MM.1S (cell line): Measurements from ENCODE around the gene GNMT.

Experiments used
- DNase-seq: peaks from one replicate; pipeline ENCODE4 v3.0.0-alpha.2; 2015
- H2AFZ ChIP-seq: fragments of 300-600 bp; sonication (generic); 2 replicates; pipeline ENCODE4 v1.6.0; 2016; ENCODE audit warnings: antibody characterized with exemption, low read length
- H3F3A ChIP-seq: fragments of 300-600 bp; sonication (generic); 2 replicates; pipeline ENCODE4 v1.6.1; 2016; ENCODE audit warnings: mild to moderate bottlenecking, antibody characterized with exemption, low read length, moderate library complexity, mixed read lengths; ENCODE audit not compliant: insufficient read depth
- H3K27ac ChIP-seq: fragments of 300-600 bp; sonication (generic); 2 replicates; pipeline ENCODE4 v1.5.1; 2016; ENCODE audit warnings: mild to moderate bottlenecking, low read length
- H3K27me3 ChIP-seq: fragments of 300-600 bp; sonication (generic); replicated peaks from 2 replicates; pipeline ENCODE4 v1.6.0; 2016; ENCODE audit warnings: low read length; ENCODE audit not compliant: insufficient read depth
- H3K36me3 ChIP-seq: fragments of 300-600 bp; sonication (generic); replicated peaks from 2 replicates; pipeline ENCODE4 v1.6.1; 2016; ENCODE audit warnings: mild to moderate bottlenecking, low read length, mixed read lengths; ENCODE audit not compliant: insufficient read depth
- H3K4me1 ChIP-seq: fragments of 300-600 bp; sonication (generic); 2 replicates; pipeline ENCODE4 v1.6.1; 2016; ENCODE audit warnings: low read length, mixed read lengths
- H3K4me2 ChIP-seq: fragments of 300-600 bp; sonication (generic); 2 replicates; pipeline ENCODE4 v1.6.0; 2016; ENCODE audit warnings: low read depth, low read length
- H3K4me3 ChIP-seq: fragments of 300-600 bp; sonication (generic); 2 replicates; pipeline ENCODE4 v1.5.1; 2016; ENCODE audit warnings: low read length, mixed read lengths
- H3K79me2 ChIP-seq: fragments of 300-600 bp; sonication (generic); 2 replicates; pipeline ENCODE4 v1.6.1; 2016; ENCODE audit warnings: mixed run types, low read length, mixed read lengths
- H3K9ac ChIP-seq: fragments of 300-600 bp; sonication (generic); 2 replicates; pipeline ENCODE4 v1.6.1; 2016; ENCODE audit warnings: low read length, mixed read lengths
- H3K9me2 ChIP-seq: fragments of 300-600 bp; sonication (generic); replicated peaks from 2 replicates; pipeline ENCODE4 v1.6.1; 2016; ENCODE audit warnings: mild to moderate bottlenecking, low read length, mixed read lengths; ENCODE audit not compliant: insufficient read depth
- H3K9me3 ChIP-seq: fragments of 300-600 bp; sonication (generic); replicated peaks from 2 replicates; pipeline ENCODE4 v1.6.1; 2016; ENCODE audit warnings: mild to moderate bottlenecking, low read length, mixed read lengths; ENCODE audit not compliant: insufficient read depth
- H4K20me1 ChIP-seq: fragments of 300-600 bp; sonication (generic); 2 replicates; pipeline ENCODE4 v1.6.1; 2016; ENCODE audit warnings: mild to moderate bottlenecking, low read length, moderate library complexity, mixed read lengths; ENCODE audit not compliant: insufficient read depth
- CTCF ChIP-seq: fragments of 300-600 bp; sonication (generic); IDR thresholded peaks from 2 replicates; pipeline ENCODE4 v1.5.1; 2016; ENCODE audit warnings: antibody characterized with exemption, low read length, mixed read lengths
- EZH2 ChIP-seq: fragments of 300-600 bp; sonication (generic); optimal IDR thresholded peaks from 2 replicates; pipeline ENCODE3; 2017; ENCODE audit warnings: low read depth, mild to moderate bottlenecking, antibody characterized with exemption, low read length, mixed read lengths
- EZH2phosphoT487 ChIP-seq: fragments of 300-600 bp; sonication (generic); IDR thresholded peaks from 2 replicates; pipeline ENCODE4 v1.6.1; 2018; ENCODE audit warnings: antibody characterized with exemption, low read length

Gene GNMT

GRCh38 chr6:42935322-42935721 is 25.2 kb upstream of the GNMT start:
- H3F3A ChIP-seq = peaks cover 4% of the 10 kb centered on the region
- no peak overlapping the region for H3K27ac ChIP-seq
- H2AFZ ChIP-seq = no peak overlapping the region
- 0 out of 2 replicates have a peak, but pooled peaks cover 4% of the 10 kb centered on the region for H3K4me1 ChIP-seq
- TF ChIP-seq CTCF (no peak), EZH2 (no peak), EZH2phosphoT487 (no peak)
- no peak overlapping the region for H3K4me2 ChIP-seq
- no peaks in the 10 kb centered on the region; the same call in 1 of the 2 replicates for H4K20me1 ChIP-seq
- no peak overlapping the region for H3K9ac ChIP-seq
- peaks cover 5% of the 10 kb centered on the region; the same call in 1 of the 2 replicates for H3K36me3 ChIP-seq
- H3K27me3 ChIP-seq = no peaks in the 10 kb centered on the region
- H3K79me2 ChIP-seq = peaks cover 54% of the 10 kb centered on the region
- DNase-seq = no peak
- H3K9me2 ChIP-seq = no peaks in the 10 kb centered on the region
- H3K9me3 ChIP-seq = no peaks in the 10 kb centered on the region
- H3K4me3 ChIP-seq = no peak overlapping the region

- Histone ChIP-seq H3K9me3 (no peaks in the 10 kb centered on the region), H3F3A (no peaks in the 10 kb centered on the region), H2AFZ (no peak overlapping the region), H3K4me2 (no peak overlapping the region), H3K79me2 (peaks cover 43% of the 10 kb centered on the region), H3K36me3 (peaks cover 5% of the 10 kb centered on the region; the same call in 1 of the 2 replicates), H3K4me1 (no peaks in the 10 kb centered on the region), H3K4me3 (no peak overlapping the region), H3K27me3 (no peaks in the 10 kb centered on the region), H3K9me2 (no peaks in the 10 kb centered on the region), H3K27ac (no peak overlapping the region), H3K9ac (no peak overlapping the region), H4K20me1 (no peaks in the 10 kb centered on the region; the same call in 1 of the 2 replicates)
- TF ChIP-seq CTCF (no peak), EZH2 (no peak), EZH2phosphoT487 (no peak)
- DNase-seq = no peak
Measured at GRCh38 chr6:42936398-42936797, 24.2 kb upstream of the GNMT start.

- H3K79me2 ChIP-seq = peaks cover 30% of the 10 kb centered on the region
- peaks cover 5% of the 10 kb centered on the region; the same call in 1 of the 2 replicates for H3K36me3 ChIP-seq
- no peak overlapping the region for H3K27ac ChIP-seq
- no peaks in the 10 kb centered on the region; the same call in 1 of the 2 replicates for H4K20me1 ChIP-seq
- no peak overlapping the region for H3K4me3 ChIP-seq
- H3K4me2 ChIP-seq = no peak overlapping the region
- H2AFZ ChIP-seq = no peak overlapping the region
- DNase-seq = no peak
- no peaks in the 10 kb centered on the region for H3K27me3 ChIP-seq
- no peak overlapping the region for H3K9ac ChIP-seq
- TF ChIP-seq EZH2phosphoT487 = no peak
- TF ChIP-seq EZH2 = no peak
- TF ChIP-seq CTCF = no peak
- no peaks in the 10 kb centered on the region for H3K9me3 ChIP-seq
- no peaks in the 10 kb centered on the region for H3F3A ChIP-seq
- no peaks in the 10 kb centered on the region for H3K4me1 ChIP-seq
- H3K9me2 ChIP-seq = no peaks in the 10 kb centered on the region
Measured at GRCh38 chr6:42937548-42938427, 22.8 kb upstream of the GNMT start.
